ENCODE data around the gene PNPO.
"Not testable (repeated sequence)": the region's sequence is repeated elsewhere in the genome, so short reads cannot be mapped to it uniquely, and the experiment has no call there.

GRCh38 chr17:47919889-47920288 lies 21.5 kb upstream of the PNPO start:
- not testable (repeated sequence) for TF ChIP-seq CTCF, POLR2AphosphoS5, POLR2A (IDR thresholded peaks at IDR 0.05)
